H9 (cell line): ENCODE results near the gene TMEM209. TPM values are rescaled to one million over a fixed set of nuclear protein-coding genes. Genes with fewer than 3 reads are reported as not detected.
A peak's percentile ranks its signal among the peaks of the same experiment; 100 is the strongest.

Source experiments
- DNase-seq: peaks from one replicate; pipeline ENCODE4 v3.0.0-alpha.2; 2017
- H2AFZ ChIP-seq: one replicate; pipeline ENCODE4 v1.6.1; 2013; ENCODE audit warnings: mild to moderate bottlenecking, low read length, control low read depth, moderate library complexity
- H2AK5ac ChIP-seq: 2 replicates; pipeline ENCODE4 v1.6.1; 2013; ENCODE audit warnings: low read length, control low read depth, mixed read lengths; ENCODE audit not compliant: insufficient read length
- H2BK120ac ChIP-seq: one replicate; pipeline ENCODE4 v1.6.1; 2013; ENCODE audit warnings: low read depth, mild to moderate bottlenecking, low read length, control low read depth, inconsistent platforms; ENCODE audit not compliant: poor library complexity, severe bottlenecking
- H2BK12ac ChIP-seq: 2 replicates; pipeline ENCODE4 v1.6.1; 2013; ENCODE audit warnings: low read length, control low read depth, mixed read lengths, low read depth; ENCODE audit not compliant: insufficient read length
- H2BK15ac ChIP-seq: 2 replicates; pipeline ENCODE4 v1.6.1; 2013; ENCODE audit warnings: low read depth, low read length, control low read depth
- H2BK20ac ChIP-seq: one replicate; pipeline ENCODE4 v1.6.1; 2013; ENCODE audit warnings: low read depth, mild to moderate bottlenecking, low read length, control low read depth, inconsistent platforms; ENCODE audit not compliant: poor library complexity, severe bottlenecking
- H2BK5ac ChIP-seq: 2 replicates; pipeline ENCODE4 v1.6.1; 2013; ENCODE audit warnings: low read length, control low read depth, mixed read lengths; ENCODE audit not compliant: insufficient read length
- H3K14ac ChIP-seq: 2 replicates; pipeline ENCODE4 v1.6.1; 2013; ENCODE audit warnings: low read length, control low read depth; ENCODE audit not compliant: insufficient read depth
- H3K18ac ChIP-seq: 2 replicates; pipeline ENCODE4 v1.6.1; 2013; ENCODE audit warnings: low read depth, mild to moderate bottlenecking, mixed read lengths, low read length, control low read depth; ENCODE audit not compliant: insufficient read length
- H3K23ac ChIP-seq: 2 replicates; pipeline ENCODE4 v1.6.1; 2013; ENCODE audit warnings: low read length, control low read depth, mixed read lengths, low read depth; ENCODE audit not compliant: insufficient read length
- H3K23me2 ChIP-seq: 2 replicates; pipeline ENCODE4 v1.6.1; 2013; ENCODE audit warnings: low read depth, mild to moderate bottlenecking, mixed read lengths, low read length, control low read depth; ENCODE audit not compliant: insufficient read length, poor library complexity, severe bottlenecking
- H3K27ac ChIP-seq: 2 replicates; pipeline ENCODE4 v1.5.1; 2013; ENCODE audit warnings: low read length, control low read depth, mixed read lengths, low read depth; ENCODE audit not compliant: insufficient read length
- H3K27me3 ChIP-seq: 2 replicates; pipeline ENCODE4 v1.6.1; 2013; ENCODE audit warnings: low read length, control low read depth, inconsistent platforms; ENCODE audit not compliant: insufficient read depth
- H3K4ac ChIP-seq: 2 replicates; pipeline ENCODE4 v1.6.1; 2013; ENCODE audit warnings: low read depth, mild to moderate bottlenecking, control low read depth, inconsistent platforms, low read length, moderate library complexity
- H3K4me1 ChIP-seq: 2 replicates; pipeline ENCODE4 v1.6.1; 2013; ENCODE audit warnings: low read length, control low read depth, inconsistent platforms; ENCODE audit not compliant: insufficient read depth
- H3K4me2 ChIP-seq: 2 replicates; pipeline ENCODE4 v1.6.1; 2013; ENCODE audit warnings: low read length, control low read depth, mixed read lengths; ENCODE audit not compliant: insufficient read length, insufficient read depth
- H3K56ac ChIP-seq: 2 replicates; pipeline ENCODE4 v1.6.1; 2013; ENCODE audit warnings: low read depth, mild to moderate bottlenecking, mixed read lengths, low read length, control low read depth; ENCODE audit not compliant: insufficient read length
- H3K79me1 ChIP-seq: 2 replicates; pipeline ENCODE4 v1.6.1; 2013; ENCODE audit warnings: low read depth, mild to moderate bottlenecking, moderate library complexity, low read length, control low read depth, inconsistent platforms; ENCODE audit not compliant: insufficient read depth, poor library complexity, severe bottlenecking
- H3K79me2 ChIP-seq: 2 replicates; pipeline ENCODE4 v1.6.1; 2013; ENCODE audit warnings: low read length, control low read depth, inconsistent platforms; ENCODE audit not compliant: insufficient read depth
- H3K9ac ChIP-seq: 2 replicates; pipeline ENCODE4 v1.6.1; 2013; ENCODE audit warnings: low read length, control low read depth, mixed read lengths; ENCODE audit not compliant: insufficient read length; ENCODE audit errors: extremely low read depth
- H3K9me3 ChIP-seq: one replicate; pipeline ENCODE4 v1.6.1; 2013; ENCODE audit warnings: low read depth, low read length, inconsistent platforms; ENCODE audit not compliant: control insufficient read depth
- H3T11ph ChIP-seq: one replicate; pipeline ENCODE4 v1.6.1; 2013; ENCODE audit warnings: mild to moderate bottlenecking, low read length, control low read depth, inconsistent platforms
- H4K20me1 ChIP-seq: one replicate; pipeline ENCODE4 v1.6.1; 2013; ENCODE audit not compliant: control insufficient read depth, insufficient read length, insufficient read depth
- H4K5ac ChIP-seq: 2 replicates; pipeline ENCODE4 v1.6.1; 2013; ENCODE audit warnings: low read depth, mild to moderate bottlenecking, mixed read lengths, low read length, control low read depth; ENCODE audit not compliant: insufficient read length
- H4K8ac ChIP-seq: replicated peaks from 2 replicates; pipeline ENCODE4 v1.6.1; 2013; ENCODE audit warnings: low read length, control low read depth, mixed read lengths, low read depth; ENCODE audit not compliant: insufficient read length
- H4K91ac ChIP-seq: 2 replicates; pipeline ENCODE4 v1.6.1; 2013; ENCODE audit warnings: low read depth, mild to moderate bottlenecking, moderate library complexity, mixed read lengths, low read length, control low read depth; ENCODE audit not compliant: insufficient read length
- H3K27ac Mint-ChIP-seq, 3 experiments: 2 replicates in 2 of 3; 3 replicates in 1 of 3; pipeline ENCODE4 v1.8.0; 2020 to 2021; ENCODE audit warnings: mixed read lengths in 3 of 3, mild to moderate bottlenecking in 1 of 3, moderate library complexity in 1 of 3
- H3K27me3 Mint-ChIP-seq: 2 replicates; pipeline ENCODE4 v1.8.0; 2021; ENCODE audit warnings: low read depth, mild to moderate bottlenecking, moderate library complexity, mixed read lengths
- H3K36me3 Mint-ChIP-seq, 3 experiments: 2 replicates in 2 of 3; 3 replicates in 1 of 3; pipeline ENCODE4 v1.8.0; 2020 to 2021; ENCODE audit warnings: low read depth in 3 of 3, mixed read lengths in 3 of 3; ENCODE audit not compliant: insufficient read depth in 1 of 3
- H3K4me1 Mint-ChIP-seq, 2 experiments: 2 replicates each; pipeline ENCODE4 v1.8.0; 2020; ENCODE audit warnings: mixed read lengths in 2 of 2
- H3K4me3 Mint-ChIP-seq, 2 experiments: 2 replicates in 1 of 2; 3 replicates in 1 of 2; pipeline ENCODE4 v1.8.0; 2020 to 2021; ENCODE audit warnings: mild to moderate bottlenecking in 2 of 2, mixed read lengths in 2 of 2, moderate library complexity in 1 of 2
- H3K9me3 Mint-ChIP-seq, 2 experiments: 2 replicates in 1 of 2; 3 replicates in 1 of 2; pipeline ENCODE4 v1.8.0; 2020; ENCODE audit warnings: mild to moderate bottlenecking in 2 of 2, mixed read lengths in 2 of 2, moderate library complexity in 1 of 2
- WGBS: extraction: QIAGEN DNeasy Blood & Tissue Kit; methylation state at CpG from one replicate; pipeline ENCODE4 v1.1.7; 2013; ENCODE audit warnings: missing lambda C conversion rate, low lambda C conversion rate, mixed read lengths; ENCODE audit not compliant: insufficient read length; ENCODE audit errors: extremely low coverage; 5-methylcytosine and 5-hydroxymethylcytosine counted together
- total RNA-seq: library from RNA; stranded (reverse); gene quantifications from 2 replicates; pipeline ENCODE4 v1.2.1, GENCODE V29; 2021
- TF ChIP-seq, protein P1 (sequence below): fragments of 200-600 bp; sonication (generic); conservative IDR thresholded peaks from 3 replicates; pipeline ENCODE4 v1.8.0; 2021; ENCODE audit warnings: antibody characterized with exemption, mild to moderate bottlenecking

TMEM209 gene
- total RNA-seq, 1 experiment from 2014 or later = 30.8 TPM

GRCh38 chr7:130143334-130143732, 61.9 kb downstream of the TMEM209 start:
- no peak overlapping the region for H3K4ac ChIP-seq
- no peak overlapping the region for H3K27ac ChIP-seq
- WGBS = no CpG with 5 or more reads among the region's 5 CpGs
- no peaks in the 10 kb centered on the region for H3K79me2 ChIP-seq
- H3T11ph ChIP-seq = no peak overlapping the region
- no peak overlapping the region for H2BK15ac ChIP-seq
- Mint-ChIP-seq H3K4me1 (peaks cover 26 to 35% of the 10 kb centered on the region in 2 experiments), H3K27ac (peak overlapping the region in 1 of 3 experiments; percentile 13; a peak in 2 of 7 replicates), H3K4me3 (no peak overlapping the region), H3K36me3 (peaks cover 2 to 8% (median 7%) of the 10 kb centered on the region in 3 experiments; a peak in 4 of 7 replicates), H3K27me3 (peaks cover 27% of the 10 kb centered on the region), H3K9me3 (no peaks in the 10 kb centered on the region; a peak in 1 of 5 replicates)
- no peaks in the 10 kb centered on the region for H3K9me3 ChIP-seq
- no peak overlapping the region for H3K14ac ChIP-seq
- H2AFZ ChIP-seq = no peak overlapping the region
- no peak overlapping the region for H3K23ac ChIP-seq
- no peak overlapping the region for H2BK5ac ChIP-seq
- TF ChIP-seq, protein P1, sequence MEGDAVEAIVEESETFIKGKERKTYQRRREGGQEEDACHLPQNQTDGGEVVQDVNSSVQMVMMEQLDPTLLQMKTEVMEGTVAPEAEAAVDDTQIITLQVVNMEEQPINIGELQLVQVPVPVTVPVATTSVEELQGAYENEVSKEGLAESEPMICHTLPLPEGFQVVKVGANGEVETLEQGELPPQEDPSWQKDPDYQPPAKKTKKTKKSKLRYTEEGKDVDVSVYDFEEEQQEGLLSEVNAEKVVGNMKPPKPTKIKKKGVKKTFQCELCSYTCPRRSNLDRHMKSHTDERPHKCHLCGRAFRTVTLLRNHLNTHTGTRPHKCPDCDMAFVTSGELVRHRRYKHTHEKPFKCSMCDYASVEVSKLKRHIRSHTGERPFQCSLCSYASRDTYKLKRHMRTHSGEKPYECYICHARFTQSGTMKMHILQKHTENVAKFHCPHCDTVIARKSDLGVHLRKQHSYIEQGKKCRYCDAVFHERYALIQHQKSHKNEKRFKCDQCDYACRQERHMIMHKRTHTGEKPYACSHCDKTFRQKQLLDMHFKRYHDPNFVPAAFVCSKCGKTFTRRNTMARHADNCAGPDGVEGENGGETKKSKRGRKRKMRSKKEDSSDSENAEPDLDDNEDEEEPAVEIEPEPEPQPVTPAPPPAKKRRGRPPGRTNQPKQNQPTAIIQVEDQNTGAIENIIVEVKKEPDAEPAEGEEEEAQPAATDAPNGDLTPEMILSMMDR = no peak
- H2BK20ac ChIP-seq = no peak overlapping the region
- H4K20me1 ChIP-seq = no peaks in the 10 kb centered on the region
- no peak overlapping the region for H4K8ac ChIP-seq
- no peak overlapping the region for H3K4me2 ChIP-seq
- no peak overlapping the region for H4K5ac ChIP-seq
- H4K91ac ChIP-seq = no peak overlapping the region
- H3K79me1 ChIP-seq = no peaks in the 10 kb centered on the region
- peaks cover 9% of the 10 kb centered on the region for H3K23me2 ChIP-seq
- no peak overlapping the region for H2AK5ac ChIP-seq
- no peak for DNase-seq
- H3K18ac ChIP-seq = no peak overlapping the region
- H2BK120ac ChIP-seq = no peak overlapping the region
- no peak overlapping the region for H3K9ac ChIP-seq
- H3K56ac ChIP-seq = no peak overlapping the region
- H3K27me3 ChIP-seq = no peaks in the 10 kb centered on the region
- H2BK12ac ChIP-seq = no peak overlapping the region
- H3K4me1 ChIP-seq = 0 out of 2 replicates have a peak, but pooled peaks cover 2% of the 10 kb centered on the region
